Activated gamma-delta T cell treated with anti-CD3 and anti-CD28 coated beads, Interleukin-2, amount 50 U/mL, for 16 hours (primary cell): ENCODE measurements around the gene MIPOL1.

Experiments used
- DNase-seq: peaks from one replicate; pipeline ENCODE4 v3.0.0-alpha.2; 2020; ENCODE audit warnings: low read depth

MIPOL1 gene

GRCh38 chr14:37597914-37598746, 400.4 kb downstream of the MIPOL1 start:
- DNase-seq = no peak

- DNase-seq = no peak
These were observed 401.2 kb downstream of the MIPOL1 start for GRCh38 chr14:37598747-37599506.

- DNase-seq = no peak
These were observed 402.0 kb downstream of the MIPOL1 start for GRCh38 chr14:37599507-37600368.

- DNase-seq = no peak
These were observed 403.4 kb downstream of the MIPOL1 start for GRCh38 chr14:37600880-37601741.

GRCh38 chr14:37601865-37602264, 404.1 kb downstream of the MIPOL1 start:
- no peak for DNase-seq
